Loucy (cell line): Measurements from ENCODE around the gene MEGF6.
A peak's percentile ranks its signal among the peaks of the same experiment; 100 is the strongest.

ENCODE experiments used
- H2AFZ ChIP-seq: fragments of 200-600 bp; sonication (generic); 2 replicates; pipeline ENCODE4 v1.6.0; 2016; ENCODE audit warnings: antibody characterized with exemption, mild to moderate bottlenecking, low read length, moderate library complexity
- H3F3A ChIP-seq: fragments of 200-600 bp; 2 replicates; pipeline ENCODE4 v1.6.0; 2016; ENCODE audit warnings: antibody characterized with exemption, low read depth, mild to moderate bottlenecking
- H3K27me3 ChIP-seq: fragments of 200-600 bp; sonication (generic); 2 replicates; pipeline ENCODE4 v1.6.1; 2014; ENCODE audit warnings: low read length, mild to moderate bottlenecking; ENCODE audit not compliant: insufficient read depth, poor library complexity, severe bottlenecking
- H3K36me3 ChIP-seq: fragments of 200-600 bp; sonication (generic); 2 replicates; pipeline ENCODE4 v1.6.1; 2016; ENCODE audit warnings: low read length; ENCODE audit not compliant: insufficient read depth
- H3K4me1 ChIP-seq: fragments of 200-600 bp; sonication (generic); 2 replicates; pipeline ENCODE4 v1.5.1; 2014; ENCODE audit warnings: low read length, mild to moderate bottlenecking; ENCODE audit not compliant: insufficient read depth, poor library complexity, severe bottlenecking
- H3K4me2 ChIP-seq: fragments of 200-600 bp; sonication (generic); 2 replicates; pipeline ENCODE4 v1.6.0; 2014; ENCODE audit warnings: antibody characterized with exemption, low read length, low read depth, mild to moderate bottlenecking; ENCODE audit not compliant: poor library complexity, severe bottlenecking
- H3K4me3 ChIP-seq: fragments of 200-600 bp; sonication (generic); 2 replicates; pipeline ENCODE4 v1.5.1; 2014; ENCODE audit warnings: low read length, mild to moderate bottlenecking, mixed read lengths; ENCODE audit not compliant: poor library complexity, severe bottlenecking
- H3K79me2 ChIP-seq: fragments of 200-600 bp; sonication (generic); 2 replicates; pipeline ENCODE4 v1.6.1; 2014; ENCODE audit warnings: low read length; ENCODE audit not compliant: insufficient read depth
- H3K9ac ChIP-seq: fragments of 200-600 bp; sonication (generic); 2 replicates; pipeline ENCODE4 v1.6.0; 2014; ENCODE audit warnings: mild to moderate bottlenecking, low read depth, low read length, moderate library complexity; ENCODE audit not compliant: poor library complexity, severe bottlenecking
- H3K9me2 ChIP-seq: fragments of 200-600 bp; sonication (generic); replicated peaks from 2 replicates; pipeline ENCODE4 v1.6.1; 2016; ENCODE audit warnings: low read depth, low read length, mixed read lengths
- H3K9me3 ChIP-seq: fragments of 200-600 bp; sonication (generic); 2 replicates; pipeline ENCODE4 v1.6.1; 2014; ENCODE audit warnings: mild to moderate bottlenecking, antibody characterized with exemption, low read length, low read depth; ENCODE audit not compliant: insufficient read depth
- H4K20me1 ChIP-seq: fragments of 200-600 bp; sonication (generic); 2 replicates; pipeline ENCODE4 v1.6.0; 2014; ENCODE audit warnings: antibody characterized with exemption, low read length, mild to moderate bottlenecking; ENCODE audit not compliant: insufficient read depth, poor library complexity, severe bottlenecking
- EZH2phosphoT487 ChIP-seq: fragments of 200-600 bp; IDR thresholded peaks from 2 replicates; pipeline ENCODE4 v1.6.1; 2018; ENCODE audit warnings: antibody characterized with exemption, mild to moderate bottlenecking, moderate library complexity, borderline replicate concordance
- TF ChIP-seq, protein P1 (sequence below): fragments of 200-600 bp; sonication (generic); conservative IDR thresholded peaks from 2 replicates; pipeline ENCODE4 v1.5.1; 2014; ENCODE audit warnings: mild to moderate bottlenecking, antibody characterized with exemption, low read length

The MEGF6 gene

GRCh38 chr1:3598051-3598491, 13.2 kb downstream of the MEGF6 start:
- TF ChIP-seq, protein P1, sequence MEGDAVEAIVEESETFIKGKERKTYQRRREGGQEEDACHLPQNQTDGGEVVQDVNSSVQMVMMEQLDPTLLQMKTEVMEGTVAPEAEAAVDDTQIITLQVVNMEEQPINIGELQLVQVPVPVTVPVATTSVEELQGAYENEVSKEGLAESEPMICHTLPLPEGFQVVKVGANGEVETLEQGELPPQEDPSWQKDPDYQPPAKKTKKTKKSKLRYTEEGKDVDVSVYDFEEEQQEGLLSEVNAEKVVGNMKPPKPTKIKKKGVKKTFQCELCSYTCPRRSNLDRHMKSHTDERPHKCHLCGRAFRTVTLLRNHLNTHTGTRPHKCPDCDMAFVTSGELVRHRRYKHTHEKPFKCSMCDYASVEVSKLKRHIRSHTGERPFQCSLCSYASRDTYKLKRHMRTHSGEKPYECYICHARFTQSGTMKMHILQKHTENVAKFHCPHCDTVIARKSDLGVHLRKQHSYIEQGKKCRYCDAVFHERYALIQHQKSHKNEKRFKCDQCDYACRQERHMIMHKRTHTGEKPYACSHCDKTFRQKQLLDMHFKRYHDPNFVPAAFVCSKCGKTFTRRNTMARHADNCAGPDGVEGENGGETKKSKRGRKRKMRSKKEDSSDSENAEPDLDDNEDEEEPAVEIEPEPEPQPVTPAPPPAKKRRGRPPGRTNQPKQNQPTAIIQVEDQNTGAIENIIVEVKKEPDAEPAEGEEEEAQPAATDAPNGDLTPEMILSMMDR: no peak
- no peak for TF ChIP-seq EZH2phosphoT487
- Histone ChIP-seq H3K4me1 (peaks cover 44% of the 10 kb centered on the region), H3K9ac (peak overlapping the region; percentile 72), H3K9me3 (no peaks in the 10 kb centered on the region), H3K79me2 (peaks cover 20% of the 10 kb centered on the region; the same call in 1 of the 2 replicates), H3K4me3 (peak overlapping the region; percentile 63), H3F3A (no peaks in the 10 kb centered on the region), H3K36me3 (no peaks in the 10 kb centered on the region), H4K20me1 (no peaks in the 10 kb centered on the region), H3K4me2 (peak overlapping the region; percentile 54), H2AFZ (no peak overlapping the region), H3K27me3 (no peaks in the 10 kb centered on the region), H3K9me2 (no peaks in the 10 kb centered on the region)

GRCh38 chr1:3597599-3597964, 13.7 kb downstream of the MEGF6 start:
- H3K9me2 ChIP-seq: no peaks in the 10 kb centered on the region
- H3K4me1 ChIP-seq: peaks cover 44% of the 10 kb centered on the region
- peaks cover 20% of the 10 kb centered on the region; the same call in 1 of the 2 replicates for H3K79me2 ChIP-seq
- no peaks in the 10 kb centered on the region for H4K20me1 ChIP-seq
- H3F3A ChIP-seq: no peaks in the 10 kb centered on the region
- H3K4me3 ChIP-seq: peak overlapping the region; percentile 63
- no peaks in the 10 kb centered on the region for H3K36me3 ChIP-seq
- no peaks in the 10 kb centered on the region for H3K9me3 ChIP-seq
- TF ChIP-seq, protein P1: no peak
- no peak for TF ChIP-seq EZH2phosphoT487
- no peaks in the 10 kb centered on the region for H3K27me3 ChIP-seq
- H3K4me2 ChIP-seq: peak overlapping the region; percentile 54
- peak overlapping the region; percentile 72 for H3K9ac ChIP-seq
- no peak overlapping the region for H2AFZ ChIP-seq

DNA sequence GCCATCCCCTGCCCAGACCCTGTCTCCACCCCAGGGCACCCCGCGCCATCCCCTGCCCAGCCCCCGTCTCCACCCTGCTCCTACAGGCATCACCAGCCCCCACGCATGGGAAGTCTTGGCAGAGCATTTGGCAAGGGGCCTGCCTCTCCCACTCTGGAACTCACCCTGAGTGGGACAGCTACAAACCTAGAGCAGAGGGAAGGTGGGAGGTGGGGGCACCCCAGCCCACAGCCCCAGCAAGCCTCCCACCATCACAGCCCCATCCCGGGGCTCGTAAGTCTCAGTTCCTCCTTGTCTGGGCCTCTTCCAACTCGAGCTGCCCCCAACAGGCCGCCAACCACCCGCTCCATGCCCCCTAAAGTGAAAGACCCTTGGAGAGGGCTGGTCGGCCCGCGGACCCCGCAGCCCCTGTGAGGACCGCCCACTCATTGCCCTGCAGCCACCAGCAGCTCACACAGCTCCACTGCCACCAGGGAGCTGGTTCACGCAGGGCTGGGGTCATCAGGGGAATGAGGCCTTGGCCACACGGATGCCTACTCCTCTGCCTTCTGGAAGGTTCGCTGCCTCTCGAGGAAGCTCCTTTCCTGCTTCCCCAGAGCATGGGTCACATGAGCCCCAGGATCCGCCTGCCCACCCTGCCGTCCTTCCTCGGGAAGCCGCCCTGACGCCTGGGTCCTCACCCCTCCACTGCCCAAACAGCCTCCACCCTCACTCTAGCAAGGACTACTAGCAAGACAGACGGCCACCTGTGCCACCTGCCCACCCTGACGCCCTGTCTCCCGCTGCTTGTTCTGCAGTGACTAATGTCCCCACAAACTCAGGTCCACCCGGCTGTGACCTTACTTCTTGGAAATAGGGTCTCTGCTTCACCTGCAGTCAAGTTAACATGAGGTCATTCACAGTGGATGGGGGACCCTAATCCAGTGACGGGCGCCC, 14.4 kb downstream of the MEGF6 start:
- Histone ChIP-seq H3K27me3 (no peaks in the 10 kb centered on the region), H3F3A (no peaks in the 10 kb centered on the region), H3K4me3 (peak overlapping the region; percentile 48), H3K9me2 (no peaks in the 10 kb centered on the region), H3K4me2 (peak overlapping the region; percentile 54), H2AFZ (no peak overlapping the region), H3K9ac (peak overlapping the region; percentile 58), H3K79me2 (peaks cover 20% of the 10 kb centered on the region; the same call in 1 of the 2 replicates), H3K9me3 (no peaks in the 10 kb centered on the region), H3K36me3 (no peaks in the 10 kb centered on the region), H4K20me1 (no peaks in the 10 kb centered on the region), H3K4me1 (peaks cover 41% of the 10 kb centered on the region)
- TF ChIP-seq, protein P1: no peak
- TF ChIP-seq EZH2phosphoT487: no peak
